NB4 (cell line): ENCODE data around the gene MICA.
"Not testable (repeated sequence)": the region's sequence is repeated elsewhere in the genome, so short reads cannot be mapped to it uniquely, and the experiment has no call there.

ENCODE experiments used
- DNase-seq: peaks from one replicate; pipeline ENCODE4 v3.0.0; 2010; ENCODE audit warnings: low read depth
- H3K4me3 ChIP-seq: one replicate; pipeline ENCODE4 v1.5.1; 2011; ENCODE audit warnings: mild to moderate bottlenecking, low read depth, low read length, moderate library complexity
- MYC ChIP-seq: IDR thresholded peaks from 2 replicates; pipeline ENCODE4 v1.6.1; 2011; ENCODE audit warnings: low read depth, low read length
- POLR2A ChIP-seq: IDR thresholded peaks from 2 replicates; pipeline ENCODE4 v1.6.1; 2011; ENCODE audit warnings: mild to moderate bottlenecking; ENCODE audit not compliant: insufficient read length; ENCODE audit errors: extremely low read depth
- TF ChIP-seq, protein P1 (sequence below): IDR thresholded peaks from one replicate; pipeline ENCODE4 v1.5.1; 2012; ENCODE audit warnings: low read depth, low read length
- TF ChIP-seq, protein P2 (sequence below): IDR thresholded peaks from 2 replicates; pipeline ENCODE4 v1.6.1; 2011; ENCODE audit warnings: low read depth, low read length

Gene MICA

DNA sequence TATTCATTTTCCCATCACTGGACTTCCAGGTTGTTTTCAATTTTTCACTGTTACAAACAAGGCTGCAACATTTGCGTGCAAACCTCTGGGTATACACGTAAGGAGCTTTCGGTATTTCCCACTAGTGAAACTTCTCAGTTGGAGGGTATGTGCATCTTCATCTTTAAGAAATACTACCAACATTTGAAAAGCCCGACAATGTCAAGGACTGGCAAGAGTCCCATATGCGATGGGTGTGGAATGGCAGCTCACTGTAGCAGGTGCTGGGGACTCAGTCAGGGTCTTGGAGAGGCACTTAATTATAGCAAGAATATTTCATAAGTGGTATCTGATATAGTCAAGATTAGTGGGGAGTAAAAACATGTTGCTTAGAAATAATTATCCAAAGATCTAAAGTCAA, 37.5 kb upstream of the MICA start:
- H3K4me3 ChIP-seq: no peak overlapping the region
- TF ChIP-seq, protein P1, sequence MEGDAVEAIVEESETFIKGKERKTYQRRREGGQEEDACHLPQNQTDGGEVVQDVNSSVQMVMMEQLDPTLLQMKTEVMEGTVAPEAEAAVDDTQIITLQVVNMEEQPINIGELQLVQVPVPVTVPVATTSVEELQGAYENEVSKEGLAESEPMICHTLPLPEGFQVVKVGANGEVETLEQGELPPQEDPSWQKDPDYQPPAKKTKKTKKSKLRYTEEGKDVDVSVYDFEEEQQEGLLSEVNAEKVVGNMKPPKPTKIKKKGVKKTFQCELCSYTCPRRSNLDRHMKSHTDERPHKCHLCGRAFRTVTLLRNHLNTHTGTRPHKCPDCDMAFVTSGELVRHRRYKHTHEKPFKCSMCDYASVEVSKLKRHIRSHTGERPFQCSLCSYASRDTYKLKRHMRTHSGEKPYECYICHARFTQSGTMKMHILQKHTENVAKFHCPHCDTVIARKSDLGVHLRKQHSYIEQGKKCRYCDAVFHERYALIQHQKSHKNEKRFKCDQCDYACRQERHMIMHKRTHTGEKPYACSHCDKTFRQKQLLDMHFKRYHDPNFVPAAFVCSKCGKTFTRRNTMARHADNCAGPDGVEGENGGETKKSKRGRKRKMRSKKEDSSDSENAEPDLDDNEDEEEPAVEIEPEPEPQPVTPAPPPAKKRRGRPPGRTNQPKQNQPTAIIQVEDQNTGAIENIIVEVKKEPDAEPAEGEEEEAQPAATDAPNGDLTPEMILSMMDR: no peak
- TF ChIP-seq POLR2A (no peak), MYC (no peak)
- TF ChIP-seq, protein P2, sequence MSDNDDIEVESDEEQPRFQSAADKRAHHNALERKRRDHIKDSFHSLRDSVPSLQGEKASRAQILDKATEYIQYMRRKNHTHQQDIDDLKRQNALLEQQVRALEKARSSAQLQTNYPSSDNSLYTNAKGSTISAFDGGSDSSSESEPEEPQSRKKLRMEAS: no peak
- no peak for DNase-seq

GRCh38 chr6:31366693-31367470, 36.5 kb upstream of the MICA start:
- DNase-seq: peak; percentile 87
- TF ChIP-seq MYC: 0 out of 2 replicates have a peak, but pooled peaks have one; percentile 17
- TF ChIP-seq, protein P1: peak; percentile 95
- no peak for TF ChIP-seq POLR2A
- TF ChIP-seq, protein P2: peak; percentile 35; the same call in 1 of the 2 replicates
- H3K4me3 ChIP-seq: no peak overlapping the region

DNA sequence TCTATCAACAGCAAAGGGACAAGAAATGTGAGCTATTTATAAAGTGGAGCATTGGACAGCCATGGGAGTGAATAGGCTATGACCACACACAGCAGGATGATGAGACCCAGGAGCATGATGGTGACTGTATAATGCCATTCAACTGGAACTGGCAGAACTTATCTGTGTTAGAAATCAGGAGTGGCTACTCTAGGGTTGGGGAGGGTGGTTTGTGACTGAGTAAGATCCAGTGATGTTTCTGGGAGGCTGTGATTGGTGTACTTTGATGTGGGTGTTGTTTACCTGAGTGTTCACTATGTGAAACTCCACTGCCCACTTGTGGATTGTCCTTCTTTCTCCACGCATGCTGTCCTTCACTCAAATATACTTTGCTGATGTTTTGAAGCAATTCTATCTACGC, 34.9 kb upstream of the MICA start:
- no peak for DNase-seq
- TF ChIP-seq, protein P1: no peak
- TF ChIP-seq MYC (no peak), POLR2A (no peak)
- TF ChIP-seq, protein P2: no peak
- no peak overlapping the region for H3K4me3 ChIP-seq

- DNase-seq, H3K4me3 ChIP-seq: not testable (repeated sequence)
Measured at GRCh38 chr6:31374118-31374517, 29.3 kb upstream of the MICA start.

DNA sequence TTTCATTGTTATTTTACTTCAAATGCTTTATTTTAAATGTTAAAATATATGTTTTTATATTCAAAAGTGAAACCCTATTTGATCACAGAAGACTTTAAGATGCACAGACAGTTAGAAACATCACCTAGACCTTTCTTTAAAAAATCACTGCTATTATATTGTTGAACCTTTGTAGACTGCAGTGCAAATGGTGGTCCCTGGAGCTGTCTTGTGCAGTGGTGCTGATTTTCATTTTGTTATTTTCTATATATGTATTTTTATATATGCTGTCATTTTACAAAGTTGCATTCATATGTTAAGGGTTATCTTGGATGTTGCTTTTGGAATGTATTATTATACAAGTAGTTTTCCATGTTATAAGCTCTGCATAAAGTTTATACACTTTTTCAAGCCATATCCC, 27.7 kb upstream of the MICA start:
- DNase-seq: no peak
- no peak overlapping the region for H3K4me3 ChIP-seq
- no peak for TF ChIP-seq MYC

DNA sequence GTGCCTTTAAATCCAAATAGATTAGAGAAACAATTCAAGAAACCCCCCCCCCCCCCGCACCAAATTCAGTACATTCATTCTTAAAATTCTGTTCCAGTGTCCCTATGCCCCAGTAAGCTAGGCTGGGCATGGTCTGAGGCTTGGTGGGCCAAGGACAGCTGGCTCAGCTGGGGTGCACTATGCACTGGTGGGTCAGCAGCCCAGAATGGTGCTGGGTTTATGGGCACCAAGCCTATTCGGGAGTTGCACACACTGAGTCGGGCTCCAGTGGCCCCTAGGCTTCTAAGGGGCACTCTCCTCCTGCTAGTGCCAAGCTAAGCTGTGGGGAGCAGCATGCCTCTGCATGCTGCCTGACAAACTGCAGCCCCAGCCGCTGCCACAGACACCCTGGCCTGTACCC, 26.4 kb upstream of the MICA start:
- H3K4me3 ChIP-seq: no peak overlapping the region
- DNase-seq: no peak
- TF ChIP-seq, protein P2: no peak
- TF ChIP-seq, protein P1: no peak
- TF ChIP-seq POLR2A (no peak), MYC (no peak)
